Left renal pelvis (tissue), 4 donors: Measurements from ENCODE around the gene TMEM131. TPM values are rescaled to one million over a fixed set of nuclear protein-coding genes. Genes with fewer than 3 reads are reported as not detected.
"Not testable (repeated sequence)": the region's sequence is repeated elsewhere in the genome, so short reads cannot be mapped to it uniquely, and the experiment has no call there.

Source experiments
- DNase-seq, 4 donors: peaks; one replicate each; pipeline ENCODE4 v3.0.0-alpha.2; 2013; ENCODE audit warnings: low read depth in 4 of 4, low spot score in 3 of 4
- polyA plus RNA-seq, 4 donors: library from polyadenylated mRNA; unstranded; fragments of 120-200 nt; gene quantifications; one replicate each; pipeline ENCODE4 v1.2.1, GENCODE V29; 2013; ENCODE audit not compliant: insufficient read length in 4 of 4

TMEM131 gene
- polyA plus RNA-seq, 4 donors = 46.5 to 52.6 (median 50.4) TPM

GRCh38 chr2:97918818-97919217 lies 76.9 kb downstream of the TMEM131 start:
- DNase-seq = no peak

GRCh38 chr2:97917668-97918067 lies 78.1 kb downstream of the TMEM131 start:
- not testable (repeated sequence) for DNase-seq

- no peak for DNase-seq
Observed at GRCh38 chr2:97914691-97915213, 81.0 kb downstream of the TMEM131 start.

GRCh38 chr2:97913846-97914245 lies 81.9 kb downstream of the TMEM131 start:
- no peak for DNase-seq

GRCh38 chr2:97911922-97912575 lies 83.7 kb downstream of the TMEM131 start:
- DNase-seq = no peak

GRCh38 chr2:97911206-97911921 lies 84.4 kb downstream of the TMEM131 start:
- DNase-seq = no peak

GRCh38 chr2:97910403-97911205 lies 85.1 kb downstream of the TMEM131 start:
- no peak for DNase-seq

- no peak for DNase-seq
Observed at GRCh38 chr2:97908208-97908676, 87.5 kb downstream of the TMEM131 start.

GRCh38 chr2:97907369-97908100 lies 88.2 kb downstream of the TMEM131 start:
- no peak for DNase-seq

- DNase-seq = no peak
Observed at GRCh38 chr2:97906307-97906706, 89.4 kb downstream of the TMEM131 start.

- DNase-seq = no peak
Observed at GRCh38 chr2:97905294-97905693, 90.5 kb downstream of the TMEM131 start.

- DNase-seq = no peak
Observed at GRCh38 chr2:97901862-97902261, 93.9 kb downstream of the TMEM131 start.

- DNase-seq = no peak
Observed at GRCh38 chr2:97900806-97901205, 94.9 kb downstream of the TMEM131 start.

- DNase-seq = not testable (repeated sequence)
Observed at GRCh38 chr2:97893042-97893441, 102.7 kb downstream of the TMEM131 start.

- no peak for DNase-seq
Observed at GRCh38 chr2:97891611-97892010, 104.1 kb downstream of the TMEM131 start.

GRCh38 chr2:97889156-97889555 lies 106.6 kb downstream of the TMEM131 start:
- DNase-seq = no peak

- no peak for DNase-seq
Observed at GRCh38 chr2:97885841-97886240, 109.9 kb downstream of the TMEM131 start.

- DNase-seq = no peak
Observed at GRCh38 chr2:97880334-97880733, 115.4 kb downstream of the TMEM131 start.

- no peak for DNase-seq
Observed at GRCh38 chr2:97878865-97879264, 116.9 kb downstream of the TMEM131 start.

GRCh38 chr2:97878317-97878716 lies 117.4 kb downstream of the TMEM131 start:
- not testable (repeated sequence) for DNase-seq
